Spleen (tissue), 11 donors: ENCODE measurements around the gene NAA25. TPM values are rescaled to one million over a fixed set of nuclear protein-coding genes. Genes with fewer than 3 reads are reported as not detected.

Experiments
- DNase-seq: peaks from one replicate; pipeline ENCODE4 v3.0.0-alpha.2; 2020
- H3K27ac ChIP-seq, 8 donors: fragments of 200-600 bp; sonication (generic) in 7 of 8; 1 replicate in 4 of 8; 2 replicates in 4 of 8; pipeline versions ENCODE4 v1.5.0 to v1.8.0; 2016 to 2021; ENCODE audit warnings: inconsistent platforms in 4 of 8, mild to moderate bottlenecking in 4 of 8, moderate library complexity in 1 of 8
- H3K27me3 ChIP-seq, 7 donors: fragments of 200-600 bp; sonication (generic) in 6 of 7; replicated peaks in 1 of 7; 1 replicate in 4 of 7; 2 replicates in 3 of 7; pipeline versions ENCODE4 v1.5.0 to v1.8.0; 2016 to 2021; ENCODE audit warnings: inconsistent platforms in 3 of 7, mild to moderate bottlenecking in 1 of 7
- H3K36me3 ChIP-seq, 6 donors: fragments of 200-600 bp; sonication (generic) in 5 of 6; 1 replicate in 4 of 6; 2 replicates in 2 of 6; pipeline versions ENCODE4 v1.5.0 to v1.8.0; 2016 to 2021; ENCODE audit warnings: inconsistent platforms in 2 of 6
- H3K4me1 ChIP-seq, 6 donors: fragments of 200-600 bp; sonication (generic) in 5 of 6; 1 replicate in 3 of 6; 2 replicates in 3 of 6; pipeline versions ENCODE4 v1.5.0 to v1.8.0; 2016 to 2021; ENCODE audit warnings: inconsistent platforms in 3 of 6
- H3K4me3 ChIP-seq, 8 donors: fragments of 200-600 bp; sonication (generic) in 7 of 8; 1 replicate in 4 of 8; 2 replicates in 4 of 8; pipeline versions ENCODE4 v1.5.0 to v1.8.0; 2016 to 2021; ENCODE audit warnings: inconsistent platforms in 4 of 8, mild to moderate bottlenecking in 4 of 8, moderate library complexity in 2 of 8
- H3K9me3 ChIP-seq, 8 donors: fragments of 200-600 bp; sonication (generic) in 7 of 8; 1 replicate in 4 of 8; 2 replicates in 4 of 8; pipeline versions ENCODE4 v1.5.0 to v1.8.0; 2016 to 2021; ENCODE audit warnings: inconsistent platforms in 4 of 8
- POLR2A ChIP-seq, 3 donors: fragments of 450-650 bp; IDR thresholded peaks; one replicate each; pipeline ENCODE4 v1.5.1; 2017; ENCODE audit warnings: antibody characterized with exemption in 3 of 3, mild to moderate bottlenecking in 1 of 3
- POLR2AphosphoS5 ChIP-seq, 3 donors: sonication (generic); formaldehyde crosslinking; IDR thresholded peaks; one replicate each; pipeline ENCODE4 v1.5.1; 2017; ENCODE audit warnings: antibody characterized with exemption in 3 of 3
- WGBS, 5 donors: extraction: QIAGEN DNeasy Blood & Tissue Kit in 3 of 5; methylation state at CpG; one replicate each; pipeline versions ENCODE4 v1.1.5 to v1.1.7; 2013 to 2018; 5-methylcytosine and 5-hydroxymethylcytosine counted together
- intact Hi-C: fragments of 100-400 bp; cut with DNase I; formaldehyde crosslinking; loops from one replicate; pipeline ENCODE4 v1.15.0; 2023; ENCODE audit warnings: low total_unique reads
- polyA plus RNA-seq, 3 donors: library from polyadenylated mRNA; stranded (reverse); fragments of 200-250 nt; gene quantifications; one replicate each; pipeline ENCODE4 v1.2.1, GENCODE V29; 2013
- total RNA-seq, 7 donors: library from RNA; depleted of rRNA in 3 of 7; stranded (reverse); fragments of >200 nt in 3 of 7; fragmentation: NEBNext Ultra II Directional in 4 of 7; extraction: Animal tissue kit (Norgen Biotek cat#: 25700) in 4 of 7; gene quantifications; one replicate each; pipeline versions ENCODE4 v1.1.0 to v1.2.1, GENCODE V29; 2016 to 2021
- TF ChIP-seq, protein P1 (sequence below), 11 experiments: fragments of 200-600 bp in 7 of 11; fragments of 450-650 bp in 4 of 11; sonication (generic) in 4 of 11; IDR thresholded peaks in 8 of 11; conservative IDR thresholded peaks in 3 of 11; 1 replicate in 7 of 11; 2 replicates in 4 of 11; pipeline versions ENCODE4 v1.4.0 to v1.8.0; 2016 to 2021; ENCODE audit warnings: antibody characterized with exemption in 11 of 11, inconsistent platforms in 4 of 11, mild to moderate bottlenecking in 1 of 11
- donor health status: healthy with polysubstance abuse.
- donor health status: DM: no; HTN: no; CAD: no; lungs with moderate emphysema.
- donor health status: DM: no; HTN: no; CAD: no.
- donor health status: Bipolar disorder and iron deficiency.
- donor health status: healthy.
- donor health status: DM: no; HTN: no; CAD: no.
- donor health status: DM: yes; HTN: yes; CAD: no.

Gene NAA25
- total and polyA plus RNA-seq, 10 donors: 4.3 to 40.3 (median 27.1) TPM

DNA sequence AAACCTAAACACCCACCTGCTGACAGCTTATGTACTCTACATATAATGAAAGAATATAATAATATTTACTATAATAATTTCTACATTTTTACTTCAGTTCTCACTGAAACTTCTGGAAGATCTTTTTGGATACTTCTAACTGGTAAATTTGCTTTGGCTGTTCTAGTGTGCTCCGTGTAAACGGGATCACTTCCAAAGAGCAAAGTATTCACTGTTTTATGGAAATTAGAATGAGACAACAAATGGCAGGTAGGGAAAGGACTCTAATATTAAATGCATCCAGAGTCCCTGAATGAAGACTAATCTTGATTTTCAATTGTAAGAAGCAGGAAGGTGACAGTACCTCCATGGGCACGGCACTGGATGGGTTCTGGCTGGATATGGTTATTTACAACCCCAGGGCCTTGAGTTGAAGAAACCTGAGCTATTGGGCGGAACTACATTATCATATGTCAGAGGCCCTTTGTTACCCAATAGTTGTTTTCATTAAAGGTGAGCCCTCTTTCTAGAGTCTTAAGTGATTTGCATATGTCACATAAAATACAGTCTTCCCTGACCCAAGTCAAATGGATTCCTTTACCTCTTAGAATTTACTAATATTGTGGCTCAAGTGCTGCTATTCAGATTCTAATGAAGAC lies 84.7 kb downstream of the NAA25 start:
- no peaks in the 10 kb centered on the region for H3K9me3 ChIP-seq
- intact Hi-C loops: no loop called here
- peaks cover 0 to 84% (median 49%) of the 10 kb centered on the region in 6 donors for H3K36me3 ChIP-seq
- 93 to 98% (median 96%) methylated on average over 4 of the region's 4 CpGs for WGBS, 5 donors
- no peaks in the 10 kb centered on the region for H3K27me3 ChIP-seq
- H3K4me3 ChIP-seq: no peak overlapping the region
- no peak for TF ChIP-seq POLR2AphosphoS5 (IDR thresholded peaks at IDR 0.05)
- TF ChIP-seq, protein P1, sequence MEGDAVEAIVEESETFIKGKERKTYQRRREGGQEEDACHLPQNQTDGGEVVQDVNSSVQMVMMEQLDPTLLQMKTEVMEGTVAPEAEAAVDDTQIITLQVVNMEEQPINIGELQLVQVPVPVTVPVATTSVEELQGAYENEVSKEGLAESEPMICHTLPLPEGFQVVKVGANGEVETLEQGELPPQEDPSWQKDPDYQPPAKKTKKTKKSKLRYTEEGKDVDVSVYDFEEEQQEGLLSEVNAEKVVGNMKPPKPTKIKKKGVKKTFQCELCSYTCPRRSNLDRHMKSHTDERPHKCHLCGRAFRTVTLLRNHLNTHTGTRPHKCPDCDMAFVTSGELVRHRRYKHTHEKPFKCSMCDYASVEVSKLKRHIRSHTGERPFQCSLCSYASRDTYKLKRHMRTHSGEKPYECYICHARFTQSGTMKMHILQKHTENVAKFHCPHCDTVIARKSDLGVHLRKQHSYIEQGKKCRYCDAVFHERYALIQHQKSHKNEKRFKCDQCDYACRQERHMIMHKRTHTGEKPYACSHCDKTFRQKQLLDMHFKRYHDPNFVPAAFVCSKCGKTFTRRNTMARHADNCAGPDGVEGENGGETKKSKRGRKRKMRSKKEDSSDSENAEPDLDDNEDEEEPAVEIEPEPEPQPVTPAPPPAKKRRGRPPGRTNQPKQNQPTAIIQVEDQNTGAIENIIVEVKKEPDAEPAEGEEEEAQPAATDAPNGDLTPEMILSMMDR (IDR thresholded peaks at IDR 0.05 in 8 of 11, conservative IDR thresholded peaks at IDR 0.05 in 3 of 11): no peak
- DNase-seq: no peak
- no peak overlapping the region for H3K27ac ChIP-seq
- peaks cover 6 to 46% (median 18%) of the 10 kb centered on the region in 6 donors for H3K4me1 ChIP-seq

DNA sequence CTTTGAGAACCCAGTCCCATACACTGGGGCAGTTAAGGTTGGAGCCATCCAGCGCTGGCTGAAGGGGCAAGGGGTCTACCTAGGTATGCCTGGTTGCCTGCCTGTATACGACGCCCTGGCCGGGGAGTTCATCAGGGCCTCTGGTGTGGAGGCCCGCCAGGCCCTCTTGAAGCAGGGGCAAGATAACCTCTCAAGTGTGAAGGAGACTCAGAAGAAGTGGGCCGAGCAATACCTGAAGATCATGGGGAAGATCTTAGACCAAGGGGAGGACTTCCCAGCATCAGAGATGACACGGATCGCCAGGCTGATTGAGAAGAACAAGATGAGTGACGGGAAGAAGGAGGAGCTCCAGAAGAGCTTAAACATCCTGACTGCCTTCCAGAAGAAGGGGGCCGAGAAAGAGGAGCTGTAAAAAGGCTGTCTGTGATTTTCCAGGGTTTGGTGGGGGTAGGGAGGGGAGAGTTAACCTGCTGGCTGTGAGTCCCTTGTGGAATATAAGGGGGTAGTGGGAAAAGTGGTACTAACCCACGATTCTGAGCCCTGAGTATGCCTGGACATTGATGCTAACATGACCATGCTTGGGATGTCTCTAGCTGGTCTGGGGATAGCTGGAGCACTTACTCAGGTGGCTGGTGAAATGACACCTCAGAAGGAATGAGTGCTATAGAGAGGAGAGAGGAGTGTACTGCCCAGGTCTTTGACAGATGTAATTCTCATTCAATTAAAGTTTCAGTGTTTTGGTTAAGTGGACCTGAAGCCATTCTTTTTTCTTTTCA lies 86.2 kb downstream of the NAA25 start:
- Histone ChIP-seq H3K4me1 (peaks cover 9 to 60% (median 31%) of the 10 kb centered on the region in 6 donors), H3K4me3 (no peak overlapping the region), H3K27me3 (no peaks in the 10 kb centered on the region), H3K36me3 (peaks cover 0 to 84% (median 45%) of the 10 kb centered on the region in 6 donors), H3K27ac (peak overlapping the region in 1 of 8 donors; percentile 7), H3K9me3 (no peaks in the 10 kb centered on the region)
- no peak for TF ChIP-seq POLR2A (IDR thresholded peaks at IDR 0.05)
- peak in 1 of 3 donors; percentile 22 for TF ChIP-seq POLR2AphosphoS5 (IDR thresholded peaks at IDR 0.05)
- TF ChIP-seq, protein P1 (IDR thresholded peaks at IDR 0.05 in 8 of 11, conservative IDR thresholded peaks at IDR 0.05 in 3 of 11): no peak
- 84 to 95% (median 90%) methylated on average over 11 of the region's 11 CpGs for WGBS, 5 donors
- intact Hi-C loops: no loop called here
- DNase-seq: no peak

DNA sequence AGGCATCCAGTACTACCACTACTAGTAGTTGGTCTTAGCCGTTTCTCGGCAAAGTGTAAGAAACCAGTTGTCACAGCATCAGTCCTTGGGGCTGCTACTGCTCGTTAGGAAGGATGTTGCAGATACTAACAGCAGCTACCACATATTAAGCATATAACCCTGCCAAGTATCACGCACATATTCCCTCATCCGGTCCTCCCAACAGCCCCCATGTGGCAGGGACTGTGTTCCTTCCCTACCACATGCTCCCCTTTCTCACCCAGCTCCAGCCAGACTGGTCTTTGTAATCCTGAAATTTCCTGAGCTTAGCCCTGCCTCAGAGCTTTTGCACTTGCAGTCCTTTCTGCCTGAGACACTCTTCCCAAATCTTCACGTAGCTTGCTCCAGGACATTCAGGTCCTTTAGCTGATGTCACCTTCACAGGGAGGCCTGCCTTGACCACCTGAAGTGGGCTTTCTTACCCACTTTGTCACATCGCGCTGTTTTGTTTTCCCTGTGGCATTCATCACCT lies 87.6 kb downstream of the NAA25 start:
- H3K9me3 ChIP-seq: peaks cover 0 to 1% (median 0%) of the 10 kb centered on the region in 8 donors
- no peak for DNase-seq
- H3K4me3 ChIP-seq: no peak overlapping the region
- H3K4me1 ChIP-seq: peaks cover 12 to 62% (median 36%) of the 10 kb centered on the region in 6 donors
- H3K27me3 ChIP-seq: no peaks in the 10 kb centered on the region
- intact Hi-C loops: no loop called here
- peak overlapping the region in 1 of 8 donors; percentile 6 for H3K27ac ChIP-seq
- peak in 1 of 3 donors; percentile 11 for TF ChIP-seq POLR2AphosphoS5 (IDR thresholded peaks at IDR 0.05)
- TF ChIP-seq POLR2A (IDR thresholded peaks at IDR 0.05): no peak
- 89 to 92% (median 89%) methylated on average over 8 of the region's 8 CpGs for WGBS, 5 donors
- peaks cover 2 to 95% (median 47%) of the 10 kb centered on the region in 6 donors for H3K36me3 ChIP-seq

DNA sequence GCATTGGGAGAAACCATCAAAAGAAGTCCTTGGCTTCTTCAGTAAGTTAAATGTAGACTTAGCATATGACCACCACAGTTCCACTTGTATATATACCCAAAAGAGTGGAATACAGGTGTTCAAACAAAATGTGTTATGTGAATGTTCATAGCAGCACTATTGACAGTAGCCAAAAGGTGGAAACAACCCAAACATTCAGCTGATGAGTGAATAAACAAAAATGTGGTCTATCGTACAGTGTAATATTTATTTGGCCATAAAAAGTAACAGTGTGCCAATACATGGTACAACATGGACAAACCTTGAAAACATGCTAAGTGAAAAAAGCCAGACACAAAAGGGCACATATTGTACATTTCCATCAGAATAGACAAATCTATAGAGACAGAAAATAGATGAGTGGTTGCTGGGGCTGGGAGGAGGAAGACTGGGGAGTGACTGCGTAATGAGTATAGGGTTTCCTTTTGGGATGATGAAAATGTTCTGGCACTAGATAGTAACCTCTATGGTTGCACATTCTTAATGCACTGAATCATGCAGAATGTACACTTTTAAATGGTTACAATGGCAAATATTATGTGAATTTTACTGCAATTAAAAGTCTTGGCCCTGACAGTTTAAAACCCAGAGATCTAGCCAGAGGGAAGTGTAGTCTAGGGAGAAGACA lies 89.9 kb downstream of the NAA25 start:
- Histone ChIP-seq H3K36me3 (peaks cover 3 to 84% (median 42%) of the 10 kb centered on the region in 6 donors), H3K9me3 (peaks cover 0 to 4% (median 0%) of the 10 kb centered on the region in 8 donors), H3K27me3 (no peaks in the 10 kb centered on the region), H3K4me3 (no peak overlapping the region), H3K4me1 (peaks cover 16 to 75% (median 53%) of the 10 kb centered on the region in 6 donors), H3K27ac (peak overlapping the region in 1 of 8 donors; percentile 12)
- intact Hi-C loops: loop anchor here (5.0 kb wide), 1 partner anchor 71 kb away; no protein-coding TSS in a partner anchor
- 75 to 92% (median 83%) methylated on average over 2 of the region's 2 CpGs for WGBS, 5 donors
- DNase-seq: no peak
- TF ChIP-seq POLR2A (IDR thresholded peaks at IDR 0.05) (no peak), POLR2AphosphoS5 (IDR thresholded peaks at IDR 0.05) (no peak)
- TF ChIP-seq, protein P1 (IDR thresholded peaks at IDR 0.05 in 8 of 11, conservative IDR thresholded peaks at IDR 0.05 in 3 of 11): no peak
